Measurements from ENCODE around the gene SMC4. TPM values are rescaled to one million over a fixed set of nuclear protein-coding genes. Genes with fewer than 3 reads are reported as not detected.

The SMC4 gene
- total and polyA plus RNA-seq, 2 of the 13 experiments (the other 11 are each of a cell fraction or from before 2014, with no cell fraction given): 19.2 to 74.3 TPM

DNA sequence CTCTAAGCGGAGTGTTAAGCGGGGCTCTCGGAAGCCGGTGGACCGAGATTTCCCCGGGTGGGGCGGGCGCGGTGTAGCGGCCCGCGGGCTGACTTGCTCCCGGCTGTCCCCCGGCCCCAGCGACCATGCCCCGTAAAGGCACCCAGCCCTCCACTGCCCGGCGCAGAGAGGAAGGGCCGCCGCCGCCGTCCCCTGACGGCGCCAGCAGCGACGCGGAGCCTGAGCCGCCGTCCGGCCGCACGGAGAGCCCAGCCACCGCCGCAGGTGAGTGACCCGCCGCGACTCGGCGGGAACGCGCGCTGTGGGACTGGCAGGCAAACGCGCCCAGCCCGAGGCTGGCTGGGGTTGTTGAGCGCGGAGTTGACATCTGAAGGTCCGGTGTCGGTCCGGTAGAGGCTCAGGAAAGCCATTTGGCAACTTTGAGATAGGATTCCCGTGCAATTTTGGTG lies 1.3 kb downstream of the SMC4 start (continued):
- TF ChIP-seq, protein P1, sequence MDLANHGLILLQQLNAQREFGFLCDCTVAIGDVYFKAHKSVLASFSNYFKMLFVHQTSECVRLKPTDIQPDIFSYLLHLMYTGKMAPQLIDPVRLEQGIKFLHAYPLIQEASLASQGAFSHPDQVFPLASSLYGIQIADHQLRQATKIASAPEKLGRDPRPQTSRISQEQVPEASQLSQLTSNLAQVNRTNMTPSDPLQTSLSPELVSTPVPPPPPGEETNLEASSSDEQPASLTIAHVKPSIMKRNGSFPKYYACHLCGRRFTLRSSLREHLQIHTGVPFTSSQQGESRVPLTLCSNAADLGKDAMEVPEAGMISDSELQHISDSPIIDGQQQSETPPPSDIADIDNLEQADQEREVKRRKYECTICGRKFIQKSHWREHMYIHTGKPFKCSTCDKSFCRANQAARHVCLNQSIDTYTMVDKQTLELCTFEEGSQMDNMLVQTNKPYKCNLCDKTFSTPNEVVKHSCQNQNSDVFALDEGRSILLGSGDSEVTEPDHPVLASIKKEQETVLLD (CRISPR knock-in tag; IDR thresholded peaks at IDR 0.05; ENCODE audit: low read depth): no peak
- TF ChIP-seq HNRNPLL (IDR thresholded peaks at IDR 0.05; ENCODE audit: low read depth, low read length, poor library complexity, severe bottlenecking) (no peak), SMYD3 (CRISPR knock-in tag; IDR thresholded peaks at IDR 0.05) (no peak), EHMT2 (IDR thresholded peaks at IDR 0.05; ENCODE audit: borderline replicate concordance, low read depth, low read length) (no peak), RBFOX2 (IDR thresholded peaks at IDR 0.05; ENCODE audit: low read depth, low read length) (peak; percentile 74), CENPX (CRISPR knock-in tag; IDR thresholded peaks at IDR 0.05) (no peak), ZNF737 (CRISPR knock-in tag; IDR thresholded peaks at IDR 0.05; ENCODE audit: borderline replicate concordance) (no peak), ZEB1 (IDR thresholded peaks at IDR 0.05; ENCODE audit: insufficient replicate concordance, low read depth) (no peak), CREB1 (IDR thresholded peaks at IDR 0.05) (no peak), CREB1 (CRISPR knock-in tag; IDR thresholded peaks at IDR 0.05) (no peak), RXRB (CRISPR knock-in tag; IDR thresholded peaks at IDR 0.05; ENCODE audit: borderline replicate concordance) (no peak), TSC22D2 (CRISPR knock-in tag; IDR thresholded peaks at IDR 0.05; ENCODE audit: borderline replicate concordance) (no peak), ZFP82 (CRISPR knock-in tag; IDR thresholded peaks at IDR 0.05; ENCODE audit: borderline replicate concordance) (no peak), ISL2 (CRISPR knock-in tag; IDR thresholded peaks at IDR 0.05) (no peak), ZNF235 (CRISPR knock-in tag; IDR thresholded peaks at IDR 0.05; ENCODE audit: borderline replicate concordance) (0 out of 2 replicates have a peak, but pooled peaks have one; percentile 18), MTF1 (CRISPR knock-in tag; IDR thresholded peaks at IDR 0.05) (no peak), JDP2 (CRISPR knock-in tag; IDR thresholded peaks at IDR 0.05; ENCODE audit: borderline replicate concordance) (no peak), TBX2 (CRISPR knock-in tag; IDR thresholded peaks at IDR 0.05; ENCODE audit: borderline replicate concordance) (0 out of 2 replicates have a peak, but pooled peaks have one; percentile 8), ZSCAN29 (CRISPR knock-in tag; conservative IDR thresholded peaks at IDR 0.05) (no peak), SOX6 (IDR thresholded peaks at IDR 0.05) (no peak), SOX6 (CRISPR knock-in tag; IDR thresholded peaks at IDR 0.05) (no peak), HDAC1 (CRISPR knock-in tag; IDR thresholded peaks at IDR 0.05) (0 out of 2 replicates have a peak, but pooled peaks have one; percentile 8)
- TF ChIP-seq, protein P2, sequence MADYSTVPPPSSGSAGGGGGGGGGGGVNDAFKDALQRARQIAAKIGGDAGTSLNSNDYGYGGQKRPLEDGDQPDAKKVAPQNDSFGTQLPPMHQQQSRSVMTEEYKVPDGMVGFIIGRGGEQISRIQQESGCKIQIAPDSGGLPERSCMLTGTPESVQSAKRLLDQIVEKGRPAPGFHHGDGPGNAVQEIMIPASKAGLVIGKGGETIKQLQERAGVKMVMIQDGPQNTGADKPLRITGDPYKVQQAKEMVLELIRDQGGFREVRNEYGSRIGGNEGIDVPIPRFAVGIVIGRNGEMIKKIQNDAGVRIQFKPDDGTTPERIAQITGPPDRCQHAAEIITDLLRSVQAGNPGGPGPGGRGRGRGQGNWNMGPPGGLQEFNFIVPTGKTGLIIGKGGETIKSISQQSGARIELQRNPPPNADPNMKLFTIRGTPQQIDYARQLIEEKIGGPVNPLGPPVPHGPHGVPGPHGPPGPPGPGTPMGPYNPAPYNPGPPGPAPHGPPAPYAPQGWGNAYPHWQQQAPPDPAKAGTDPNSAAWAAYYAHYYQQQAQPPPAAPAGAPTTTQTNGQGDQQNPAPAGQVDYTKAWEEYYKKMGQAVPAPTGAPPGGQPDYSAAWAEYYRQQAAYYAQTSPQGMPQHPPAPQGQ (CRISPR knock-in tag; IDR thresholded peaks at IDR 0.05; ENCODE audit: borderline replicate concordance): no peak
- TF ChIP-seq, protein P3, sequence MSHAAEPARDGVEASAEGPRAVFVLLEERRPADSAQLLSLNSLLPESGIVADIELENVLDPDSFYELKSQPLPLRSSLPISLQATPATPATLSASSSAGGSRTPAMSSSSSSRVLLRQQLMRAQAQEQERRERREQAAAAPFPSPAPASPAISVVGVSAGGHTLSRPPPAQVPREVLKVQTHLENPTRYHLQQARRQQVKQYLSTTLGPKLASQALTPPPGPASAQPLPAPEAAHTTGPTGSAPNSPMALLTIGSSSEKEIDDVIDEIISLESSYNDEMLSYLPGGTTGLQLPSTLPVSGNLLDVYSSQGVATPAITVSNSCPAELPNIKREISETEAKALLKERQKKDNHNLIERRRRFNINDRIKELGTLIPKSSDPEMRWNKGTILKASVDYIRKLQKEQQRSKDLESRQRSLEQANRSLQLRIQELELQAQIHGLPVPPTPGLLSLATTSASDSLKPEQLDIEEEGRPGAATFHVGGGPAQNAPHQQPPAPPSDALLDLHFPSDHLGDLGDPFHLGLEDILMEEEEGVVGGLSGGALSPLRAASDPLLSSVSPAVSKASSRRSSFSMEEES (CRISPR knock-in tag; IDR thresholded peaks at IDR 0.05): no peak
- TF ChIP-seq, protein P4, sequence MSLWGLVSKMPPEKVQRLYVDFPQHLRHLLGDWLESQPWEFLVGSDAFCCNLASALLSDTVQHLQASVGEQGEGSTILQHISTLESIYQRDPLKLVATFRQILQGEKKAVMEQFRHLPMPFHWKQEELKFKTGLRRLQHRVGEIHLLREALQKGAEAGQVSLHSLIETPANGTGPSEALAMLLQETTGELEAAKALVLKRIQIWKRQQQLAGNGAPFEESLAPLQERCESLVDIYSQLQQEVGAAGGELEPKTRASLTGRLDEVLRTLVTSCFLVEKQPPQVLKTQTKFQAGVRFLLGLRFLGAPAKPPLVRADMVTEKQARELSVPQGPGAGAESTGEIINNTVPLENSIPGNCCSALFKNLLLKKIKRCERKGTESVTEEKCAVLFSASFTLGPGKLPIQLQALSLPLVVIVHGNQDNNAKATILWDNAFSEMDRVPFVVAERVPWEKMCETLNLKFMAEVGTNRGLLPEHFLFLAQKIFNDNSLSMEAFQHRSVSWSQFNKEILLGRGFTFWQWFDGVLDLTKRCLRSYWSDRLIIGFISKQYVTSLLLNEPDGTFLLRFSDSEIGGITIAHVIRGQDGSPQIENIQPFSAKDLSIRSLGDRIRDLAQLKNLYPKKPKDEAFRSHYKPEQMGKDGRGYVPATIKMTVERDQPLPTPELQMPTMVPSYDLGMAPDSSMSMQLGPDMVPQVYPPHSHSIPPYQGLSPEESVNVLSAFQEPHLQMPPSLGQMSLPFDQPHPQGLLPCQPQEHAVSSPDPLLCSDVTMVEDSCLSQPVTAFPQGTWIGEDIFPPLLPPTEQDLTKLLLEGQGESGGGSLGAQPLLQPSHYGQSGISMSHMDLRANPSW (CRISPR knock-in tag; IDR thresholded peaks at IDR 0.05; ENCODE audit: borderline replicate concordance): no peak
